NT2/D1 (cell line): ENCODE data around the gene DOK3.

Experiments
- DNase-seq: peaks from one replicate; pipeline ENCODE4 v3.0.0-alpha.2; 2011; ENCODE audit warnings: low read depth, low spot score
- H3K27me3 ChIP-seq: 2 replicates; pipeline ENCODE4 v1.6.0; 2011; ENCODE audit warnings: mild to moderate bottlenecking; ENCODE audit not compliant: insufficient read length, insufficient read depth
- H3K36me3 ChIP-seq: 2 replicates; pipeline ENCODE4 v1.6.1; 2011; ENCODE audit warnings: mild to moderate bottlenecking, low read length, mixed read lengths; ENCODE audit not compliant: insufficient read depth, insufficient read length
- H3K4me1 ChIP-seq: 2 replicates; pipeline ENCODE4 v1.5.1; 2011; ENCODE audit not compliant: insufficient read depth, insufficient read length
- H3K4me3 ChIP-seq: 2 replicates; pipeline ENCODE4 v1.5.1; 2011; ENCODE audit warnings: low read depth; ENCODE audit not compliant: insufficient read length
- H3K9ac ChIP-seq: 2 replicates; pipeline ENCODE4 v1.6.0; 2011; ENCODE audit warnings: low read depth; ENCODE audit not compliant: insufficient read length
- H3K9me3 ChIP-seq: 2 replicates; pipeline ENCODE4 v1.5.1; 2011; ENCODE audit warnings: mild to moderate bottlenecking, low read length; ENCODE audit not compliant: insufficient read depth
- SUZ12 ChIP-seq: IDR thresholded peaks from 2 replicates; pipeline ENCODE4 v1.6.1; 2011; ENCODE audit not compliant: insufficient read length, insufficient read depth; ENCODE audit errors: extremely low read depth
- YY1 ChIP-seq: IDR thresholded peaks from 2 replicates; pipeline ENCODE4 v1.6.1; 2011; ENCODE audit not compliant: insufficient read length, insufficient read depth
- ZNF274 ChIP-seq: IDR thresholded peaks from 2 replicates; pipeline ENCODE4 v1.6.1; 2011; ENCODE audit warnings: mild to moderate bottlenecking, low read depth, low read length

DOK3 gene

DNA sequence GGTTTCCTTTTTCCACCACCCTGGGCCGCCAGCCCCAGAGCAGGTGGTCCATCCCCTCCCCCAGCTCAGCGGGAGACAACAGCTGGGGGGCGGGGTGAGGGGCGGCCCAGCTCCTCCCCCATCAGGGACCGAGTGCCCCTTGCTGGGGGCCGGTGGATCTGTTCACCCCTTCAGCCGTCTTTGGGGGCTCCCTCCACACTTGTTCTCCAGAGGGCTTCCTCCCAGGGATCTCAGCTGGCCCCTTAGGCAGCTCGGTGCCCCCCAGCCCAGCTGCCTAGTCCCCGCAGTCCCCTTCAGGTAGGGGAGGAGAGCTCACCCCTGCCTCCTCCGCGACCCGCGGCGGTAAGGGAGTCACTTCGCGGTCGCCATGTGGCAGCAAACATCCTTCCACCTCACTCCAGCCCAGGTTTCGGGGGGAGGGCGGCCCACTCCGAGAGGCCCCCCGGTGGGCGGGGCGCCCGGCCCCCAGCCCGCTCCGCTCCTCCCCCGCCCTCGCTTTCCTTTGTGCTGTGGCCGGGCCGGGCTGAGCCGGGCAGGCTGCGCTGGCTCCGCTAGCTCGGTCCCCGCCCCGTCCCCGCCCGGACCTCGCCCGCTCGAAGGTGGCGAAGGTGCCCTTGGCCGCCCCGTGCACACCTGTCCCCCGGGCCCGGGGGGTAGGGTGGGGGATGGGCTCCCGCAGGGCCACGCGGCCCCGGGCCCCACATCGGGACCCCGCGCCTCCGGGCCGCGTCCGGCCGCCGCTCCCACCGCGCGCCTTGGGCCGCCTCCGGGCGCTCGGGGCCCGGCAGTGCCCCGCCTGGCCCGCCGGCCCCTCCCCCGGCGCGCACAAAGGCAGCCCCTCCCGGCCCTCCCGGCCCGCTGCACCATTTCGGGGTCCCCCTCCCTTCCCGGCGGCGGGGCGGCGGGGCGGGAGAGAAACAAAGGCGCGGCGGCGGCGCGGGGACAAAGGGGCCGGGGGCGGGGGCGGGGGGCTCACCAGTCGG lies 36.9 kb downstream of the DOK3 start:
- Histone ChIP-seq H3K9ac (peak overlapping the region; percentile 99), H3K4me1 (peaks cover 54% of the 10 kb centered on the region), H3K27me3 (no peaks in the 10 kb centered on the region), H3K36me3 (peaks cover 54% of the 10 kb centered on the region), H3K9me3 (no peaks in the 10 kb centered on the region), H3K4me3 (peak overlapping the region; percentile 93)
- DNase-seq = no peak
- no peak for TF ChIP-seq ZNF274
- TF ChIP-seq YY1 = no peak
- no peak for TF ChIP-seq SUZ12

DNA sequence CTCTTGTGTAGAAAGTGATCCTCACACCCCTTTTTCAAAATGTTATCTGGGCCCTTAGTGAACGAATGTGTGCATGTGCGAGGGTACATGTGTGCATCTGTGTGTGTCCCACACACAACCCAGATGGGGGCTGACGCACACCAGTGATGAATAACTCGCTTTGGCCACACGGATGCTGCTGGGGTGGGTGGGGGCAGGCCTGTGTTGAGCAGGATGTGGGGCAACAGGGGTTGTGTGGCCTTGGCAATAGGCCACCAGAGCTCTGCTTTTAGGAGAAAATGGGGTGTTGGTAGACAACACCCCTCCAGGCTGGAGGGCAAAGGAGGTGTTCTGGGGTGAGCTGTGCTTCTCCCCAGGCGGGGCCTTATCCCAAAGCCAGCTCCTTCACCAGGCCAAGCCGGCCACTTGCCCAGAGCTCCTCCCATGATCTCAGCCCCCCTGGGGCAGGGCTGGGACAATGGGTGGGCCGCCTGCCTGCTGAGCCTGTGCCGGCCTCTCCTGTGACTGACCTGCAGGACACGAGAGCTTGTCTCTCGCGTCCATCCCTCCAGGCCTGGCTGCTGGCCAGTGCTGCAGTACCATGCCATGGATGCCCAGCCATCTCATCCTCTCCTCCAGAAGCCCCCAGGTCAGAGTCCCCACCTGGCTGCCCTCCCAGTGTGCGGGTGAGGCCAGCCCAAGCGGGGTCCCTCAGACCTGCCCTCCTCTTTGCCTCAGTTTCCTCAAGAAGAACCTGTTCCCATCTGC lies 37.8 kb downstream of the DOK3 start:
- DNase-seq = no peak
- TF ChIP-seq SUZ12 (no peak), YY1 (no peak), ZNF274 (no peak)
- Histone ChIP-seq H3K9me3 (no peaks in the 10 kb centered on the region), H3K27me3 (no peaks in the 10 kb centered on the region), H3K9ac (peak overlapping the region; percentile 99), H3K4me1 (peaks cover 54% of the 10 kb centered on the region), H3K4me3 (peak overlapping the region; percentile 93), H3K36me3 (peaks cover 57% of the 10 kb centered on the region)

DNA sequence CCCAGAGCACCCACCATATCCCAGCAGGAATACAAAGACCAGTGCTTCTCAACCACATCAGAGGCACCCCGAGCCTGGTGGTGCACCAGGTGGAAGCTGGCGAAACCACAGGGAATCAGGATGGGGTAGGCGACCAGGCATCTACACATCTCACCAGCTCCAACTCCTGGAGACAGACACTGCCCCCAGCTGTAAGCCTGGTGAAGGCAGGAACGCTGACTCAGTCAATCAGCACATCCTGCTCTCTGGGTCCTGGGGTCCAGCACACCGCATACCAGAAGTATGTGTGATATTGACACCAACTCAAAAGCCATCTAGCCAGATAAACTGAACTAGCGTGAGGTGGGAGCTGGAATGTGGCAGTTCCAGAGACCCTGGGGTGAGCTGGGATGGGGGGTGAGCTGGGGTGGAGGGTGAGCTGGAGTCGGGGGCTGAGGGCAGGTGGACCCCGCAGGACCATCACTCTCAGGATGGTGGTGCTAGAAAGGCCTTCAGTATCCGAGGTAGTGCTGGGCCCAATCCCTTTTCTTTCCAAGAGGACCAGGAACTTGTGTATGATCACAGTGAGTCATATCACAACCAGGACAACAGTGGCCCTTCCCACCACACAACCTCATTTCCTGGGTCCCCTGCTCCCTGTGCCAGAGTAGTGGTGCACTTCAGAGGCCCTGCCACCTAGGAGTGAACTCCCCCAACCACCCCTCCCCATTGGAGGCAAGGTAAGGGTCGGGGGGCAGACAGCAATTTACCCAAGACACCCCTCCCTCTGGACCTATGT lies 38.7 kb downstream of the DOK3 start:
- TF ChIP-seq SUZ12 = no peak
- TF ChIP-seq YY1 = no peak
- TF ChIP-seq ZNF274 = no peak
- peak overlapping the region; percentile 93 for H3K4me3 ChIP-seq
- no peak for DNase-seq
- H3K9ac ChIP-seq = no peak overlapping the region
- H3K4me1 ChIP-seq = peaks cover 51% of the 10 kb centered on the region
- H3K36me3 ChIP-seq = peaks cover 62% of the 10 kb centered on the region
- peaks cover 8% of the 10 kb centered on the region; the same call in 1 of the 2 replicates for H3K9me3 ChIP-seq
- H3K27me3 ChIP-seq = no peaks in the 10 kb centered on the region

- DNase-seq = no peak
- H3K4me1 ChIP-seq = peaks cover 47% of the 10 kb centered on the region
- H3K27me3 ChIP-seq = no peaks in the 10 kb centered on the region
- H3K4me3 ChIP-seq = no peak overlapping the region
- H3K36me3 ChIP-seq = peaks cover 72% of the 10 kb centered on the region
- H3K9ac ChIP-seq = peak overlapping the region; percentile 71
- no peak for TF ChIP-seq ZNF274
- no peak for TF ChIP-seq YY1
- no peak for TF ChIP-seq SUZ12
- peaks cover 9% of the 10 kb centered on the region; the same call in 1 of the 2 replicates for H3K9me3 ChIP-seq
Measured at GRCh38 chr5:177469750-177470525, 39.7 kb downstream of the DOK3 start.

DNA sequence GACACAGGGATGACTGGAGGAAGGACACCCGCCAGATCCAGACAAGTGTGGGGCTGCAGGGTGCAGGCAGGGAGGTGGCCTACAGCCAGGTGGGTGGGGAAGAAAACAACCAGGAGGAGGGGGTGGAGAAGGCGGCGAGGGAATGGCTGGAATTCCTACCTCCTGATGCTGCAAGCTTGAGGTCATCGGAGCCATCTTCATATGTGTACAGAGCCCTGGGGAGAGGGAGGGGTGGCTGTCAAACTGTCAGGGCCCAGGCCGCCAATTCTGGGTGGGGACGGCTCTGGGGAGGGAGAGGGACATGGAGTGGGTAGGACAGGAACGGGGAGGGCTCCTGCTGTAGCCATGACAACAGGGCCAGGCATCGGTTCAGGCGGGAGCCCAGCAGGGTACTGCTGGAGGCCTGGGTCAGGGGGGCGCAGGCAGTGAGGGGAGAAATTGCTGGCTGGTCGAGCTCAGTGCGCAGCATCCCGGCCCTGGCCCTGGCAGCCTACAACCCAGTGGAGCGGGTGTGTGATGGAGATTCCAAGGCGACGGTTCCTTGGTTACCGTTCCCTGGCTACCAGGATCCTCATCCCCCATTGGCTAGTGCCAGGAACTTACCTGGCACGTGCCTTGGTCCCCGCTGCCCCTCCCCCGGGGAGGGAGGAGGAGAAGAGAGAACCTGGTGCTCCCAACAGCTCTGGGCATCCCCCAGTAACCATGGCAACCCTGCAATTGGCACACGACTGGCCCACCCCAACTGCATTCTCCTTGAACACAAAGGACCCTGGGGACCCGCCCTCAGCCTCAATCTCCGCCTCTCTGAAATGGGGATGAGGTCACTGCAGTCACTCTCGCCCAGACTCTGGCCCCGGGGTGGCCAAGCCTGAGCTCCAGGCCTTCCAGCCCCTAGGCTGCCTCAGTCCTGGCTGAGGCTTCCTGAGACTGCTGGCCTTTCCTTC lies 40.7 kb downstream of the DOK3 start:
- no peak for TF ChIP-seq ZNF274
- no peak for TF ChIP-seq SUZ12
- TF ChIP-seq YY1 = no peak
- no peak overlapping the region for H3K4me3 ChIP-seq
- no peaks in the 10 kb centered on the region for H3K27me3 ChIP-seq
- H3K9ac ChIP-seq = peak overlapping the region; percentile 71
- no peak for DNase-seq
- H3K36me3 ChIP-seq = peaks cover 72% of the 10 kb centered on the region
- H3K4me1 ChIP-seq = peaks cover 41% of the 10 kb centered on the region
- H3K9me3 ChIP-seq = peaks cover 9% of the 10 kb centered on the region; the same call in 1 of the 2 replicates

- Histone ChIP-seq H3K9ac (no peak overlapping the region), H3K9me3 (peaks cover 9% of the 10 kb centered on the region; the same call in 1 of the 2 replicates), H3K36me3 (peaks cover 78% of the 10 kb centered on the region), H3K4me1 (peaks cover 41% of the 10 kb centered on the region), H3K27me3 (no peaks in the 10 kb centered on the region), H3K4me3 (no peak overlapping the region)
- no peak for DNase-seq
- no peak for TF ChIP-seq SUZ12
- TF ChIP-seq ZNF274 = no peak
- no peak for TF ChIP-seq YY1
Measured at GRCh38 chr5:177468329-177468684, 41.3 kb downstream of the DOK3 start.
